Keratinocyte (primary cell): Measurements from ENCODE around the gene SUGCT. TPM values are rescaled to one million over a fixed set of nuclear protein-coding genes. Genes with fewer than 3 reads are reported as not detected.

ENCODE experiments used
- DNase-seq: peaks from one replicate; pipeline ENCODE4 v3.0.0-alpha.2; 2011; ENCODE audit warnings: low read depth, missing footprints, low spot score
- FAIRE-seq: peaks from 2 replicates; lab custom pipeline; 2011; peaks lifted over from hg19 to GRCh38; lab: Jason Lieb, UNC
- H2AFZ ChIP-seq: 2 replicates; pipeline ENCODE4 v1.6.0; 2012; ENCODE audit warnings: low read length, control low read depth, inconsistent platforms; ENCODE audit not compliant: control insufficient read depth
- H3K27ac ChIP-seq: 2 replicates; pipeline ENCODE4 v1.5.1; 2011; ENCODE audit warnings: low read length; ENCODE audit not compliant: control insufficient read depth, insufficient read depth
- H3K27me3 ChIP-seq: 3 replicates; pipeline ENCODE4 v1.6.0; 2011; ENCODE audit warnings: low read length; ENCODE audit not compliant: control insufficient read depth, insufficient read depth; ENCODE audit errors: extremely low read depth
- H3K36me3 ChIP-seq, 2 experiments: 2 replicates in 1 of 2; 3 replicates in 1 of 2; pipeline ENCODE4 v1.5.1; 2011; ENCODE audit warnings: low read length in 2 of 2, mild to moderate bottlenecking in 1 of 2; ENCODE audit not compliant: control insufficient read depth in 2 of 2, insufficient read depth in 2 of 2; ENCODE audit errors: extremely low read depth in 1 of 2
- H3K4me1 ChIP-seq: 3 replicates; pipeline ENCODE4 v1.5.1; 2011; ENCODE audit warnings: low read length; ENCODE audit not compliant: control insufficient read depth, insufficient read depth; ENCODE audit errors: extremely low read depth
- H3K4me2 ChIP-seq: 3 replicates; pipeline ENCODE4 v1.6.0; 2011; ENCODE audit warnings: low read depth, low read length; ENCODE audit not compliant: control insufficient read depth, insufficient read depth; ENCODE audit errors: extremely low read depth
- H3K4me3 ChIP-seq, 3 experiments: fragments of 200-600 bp in 1 of 3; sonication (generic) in 1 of 3; 2 replicates in 2 of 3; 3 replicates in 1 of 3; pipeline ENCODE4 v1.5.1; 2011 to 2016; ENCODE audit warnings: low read length in 3 of 3, mild to moderate bottlenecking in 3 of 3, control low read depth in 2 of 3, inconsistent platforms in 1 of 3, low read depth in 1 of 3, mixed read lengths in 1 of 3, mixed run types in 1 of 3, moderate library complexity in 1 of 3; ENCODE audit not compliant: control insufficient read depth in 2 of 3, insufficient read depth in 2 of 3; ENCODE audit errors: extremely low read depth in 1 of 3
- H3K79me2 ChIP-seq: 2 replicates; pipeline ENCODE4 v1.6.0; 2012; ENCODE audit warnings: low read length; ENCODE audit not compliant: control insufficient read depth, insufficient read depth
- H3K9ac ChIP-seq: 3 replicates; pipeline ENCODE4 v1.6.0; 2011; ENCODE audit warnings: low read length; ENCODE audit not compliant: control insufficient read depth, insufficient read depth; ENCODE audit errors: extremely low read depth
- H3K9me1 ChIP-seq: 3 replicates; pipeline ENCODE4 v1.6.0; 2011; ENCODE audit warnings: low read length; ENCODE audit not compliant: control insufficient read depth, insufficient read depth; ENCODE audit errors: extremely low read depth
- H3K9me3 ChIP-seq: 2 replicates; pipeline ENCODE4 v1.5.1; 2012; ENCODE audit warnings: low read depth, low read length; ENCODE audit not compliant: control insufficient read depth
- H4K20me1 ChIP-seq: 3 replicates; pipeline ENCODE4 v1.6.0; 2011; ENCODE audit warnings: low read length; ENCODE audit not compliant: control insufficient read depth, insufficient read depth; ENCODE audit errors: extremely low read depth
- CTCF ChIP-seq, 3 experiments: IDR thresholded peaks in 1 of 3; conservative IDR thresholded peaks in 1 of 3; optimal IDR thresholded peaks in 1 of 3; 2 replicates in 2 of 3; 3 replicates in 1 of 3; pipeline versions ENCODE3 to v1.5.1; 2011; ENCODE audit warnings: low read length in 3 of 3, mild to moderate bottlenecking in 3 of 3, moderate library complexity in 2 of 3, control low read depth in 1 of 3, inconsistent platforms in 1 of 3; ENCODE audit not compliant: insufficient read depth in 2 of 3; ENCODE audit errors: extremely low read depth in 1 of 3
- EZH2 ChIP-seq: IDR thresholded peaks from one replicate; pipeline ENCODE4 v1.6.1; 2012; ENCODE audit warnings: inconsistent platforms, mild to moderate bottlenecking, low read length, moderate library complexity
- dilution Hi-C: fragments of 300-500 bp; cut with MboI; formaldehyde crosslinking; loops from one replicate; pipeline ENCODE4 v1.7.0; 2020; ENCODE audit warnings: low sequenced_read_pairs; ENCODE audit not compliant: extremely low pct_ligation_motif_present
- polyA plus RNA-seq, 5 experiments: library from polyadenylated mRNA; depleted of rRNA in 3 of 5; stranded (reverse) in 3 of 5; stranded (forward) in 1 of 5; unstranded in 1 of 5; fragments of >200 nt; gene quantifications; 1 replicate in 1 of 5; 2 replicates in 3 of 5; 3 replicates in 1 of 5; pipeline versions ENCODE4 v1.2.1 to v1.2.3, GENCODE V29; 2011 to 2012; ENCODE audit warnings: missing spikeins in 2 of 5, low read depth in 1 of 5, low replicate concordance in 1 of 5

Gene SUGCT
- polyA plus RNA-seq, 1 donor (not counting 4 experiments of a cell fraction or from before 2014, with no cell fraction given), result 134 TPM

- TF ChIP-seq CTCF (optimal IDR thresholded peaks at IDR 0.05 in 1 of 3, IDR thresholded peaks at IDR 0.05 in 1 of 3, conservative IDR thresholded peaks at IDR 0.05 in 1 of 3; ENCODE audit: extremely low read depth in 1 of 3, insufficient read depth in 2 of 3, low read length in 3 of 3), result no peak
- Histone ChIP-seq H3K9me1 (no peaks in the 10 kb centered on the region), H3K27ac (no peak overlapping the region), H3K9me3 (no peaks in the 10 kb centered on the region), H2AFZ (no peak overlapping the region), H3K4me1 (peaks cover 17% of the 10 kb centered on the region), H4K20me1 (no peaks in the 10 kb centered on the region), H3K4me3 (no peak overlapping the region), H3K9ac (no peak overlapping the region), H3K27me3 (no peaks in the 10 kb centered on the region), H3K4me2 (no peak overlapping the region), H3K36me3 (no peaks in the 10 kb centered on the region), H3K79me2 (no peaks in the 10 kb centered on the region)
- DNase-seq (no peak), FAIRE-seq (no peak)
- dilution Hi-C loops, result no loop called here
Observed at GRCh38 chr7:40674316-40674715, 539.5 kb downstream of the SUGCT start.

GRCh38 chr7:40675741-40676140, 540.9 kb downstream of the SUGCT start:
- no peak for DNase-seq
- peak; percentile 32 for FAIRE-seq
- H3K4me3 ChIP-seq, result no peak overlapping the region

More at GRCh38 chr7:40675741-40676140, 540.9 kb downstream of the SUGCT start:
- dilution Hi-C loops, result no loop called here
- H3K9ac ChIP-seq, result no peak overlapping the region
- H3K9me1 ChIP-seq, result no peaks in the 10 kb centered on the region
- no peaks in the 10 kb centered on the region for H3K79me2 ChIP-seq
- no peak overlapping the region for H3K27ac ChIP-seq
- TF ChIP-seq EZH2, result no peak
- no peak for TF ChIP-seq CTCF (optimal IDR thresholded peaks at IDR 0.05 in 1 of 3, IDR thresholded peaks at IDR 0.05 in 1 of 3, conservative IDR thresholded peaks at IDR 0.05 in 1 of 3; ENCODE audit: extremely low read depth in 1 of 3, insufficient read depth in 2 of 3, low read length in 3 of 3)
- H3K4me1 ChIP-seq, result peaks cover 17% of the 10 kb centered on the region
- no peaks in the 10 kb centered on the region for H3K36me3 ChIP-seq
- H2AFZ ChIP-seq, result peak overlapping the region; percentile 1
- no peaks in the 10 kb centered on the region for H4K20me1 ChIP-seq
- no peaks in the 10 kb centered on the region for H3K27me3 ChIP-seq
- H3K9me3 ChIP-seq, result no peaks in the 10 kb centered on the region
- H3K4me2 ChIP-seq, result no peak overlapping the region
